Measurements from ENCODE around the gene FOXP2.
"Not testable (repeated sequence)": the region's sequence is repeated elsewhere in the genome, so short reads cannot be mapped to it uniquely, and the experiment has no call there.

Gene FOXP2

DNA sequence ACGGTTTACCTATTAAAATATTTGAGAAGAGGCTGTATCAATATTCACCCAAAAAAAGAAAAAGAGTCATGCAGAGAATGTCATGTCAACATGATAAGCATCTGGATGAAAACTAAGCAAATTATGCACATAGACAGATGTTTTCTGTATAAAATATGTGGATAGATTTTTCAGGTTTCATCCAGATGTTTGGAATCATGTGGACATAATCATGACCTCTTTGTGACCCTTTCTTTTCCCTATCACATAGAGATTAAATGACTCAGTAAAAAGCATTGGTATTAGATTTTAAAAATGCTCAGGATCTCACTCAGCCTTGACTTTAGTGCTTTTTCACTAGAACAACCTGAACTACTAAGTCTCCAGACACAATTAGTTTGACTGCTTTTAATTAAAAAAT is 90.0 kb downstream of the FOXP2 start:
- no peak for DNase-seq

DNA sequence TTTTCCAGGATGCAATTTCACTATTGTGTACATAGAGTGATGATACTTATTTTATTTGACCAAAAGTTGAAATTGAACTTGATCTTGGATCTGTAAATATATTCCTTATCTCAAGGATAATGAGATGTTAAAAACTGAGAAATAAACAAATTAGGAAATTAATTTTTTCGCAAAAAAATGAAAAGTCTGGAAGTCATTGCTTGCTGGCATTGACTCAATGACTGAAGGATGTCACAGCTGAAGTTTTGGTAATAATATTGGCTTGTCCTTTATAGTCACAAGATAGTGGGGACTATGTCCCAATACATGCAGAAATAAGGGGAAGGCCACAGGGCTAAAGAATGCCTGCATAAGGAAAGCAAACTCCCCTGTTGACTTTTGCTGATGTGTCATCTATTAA is 92.8 kb downstream of the FOXP2 start:
- DNase-seq, result no peak

DNA sequence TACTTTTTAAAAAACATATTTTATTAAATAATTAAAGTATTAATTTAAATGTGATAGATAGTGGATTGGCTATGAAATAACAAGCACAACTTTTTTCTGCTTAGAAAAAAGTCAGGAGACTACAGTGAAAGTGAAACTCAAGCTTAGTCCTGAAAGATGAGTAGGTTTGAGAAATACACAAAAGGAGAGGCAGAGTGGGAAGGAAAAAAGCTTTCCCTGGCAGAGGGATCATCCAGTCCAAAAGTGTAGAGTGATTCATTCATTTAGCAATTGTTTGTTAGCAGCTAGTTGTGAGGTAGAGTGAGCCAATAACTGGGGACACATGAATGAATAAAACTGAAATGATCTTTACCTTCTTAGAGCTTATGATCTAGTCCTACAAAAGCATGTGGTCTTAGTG is 93.5 kb downstream of the FOXP2 start:
- no peak for DNase-seq

DNA sequence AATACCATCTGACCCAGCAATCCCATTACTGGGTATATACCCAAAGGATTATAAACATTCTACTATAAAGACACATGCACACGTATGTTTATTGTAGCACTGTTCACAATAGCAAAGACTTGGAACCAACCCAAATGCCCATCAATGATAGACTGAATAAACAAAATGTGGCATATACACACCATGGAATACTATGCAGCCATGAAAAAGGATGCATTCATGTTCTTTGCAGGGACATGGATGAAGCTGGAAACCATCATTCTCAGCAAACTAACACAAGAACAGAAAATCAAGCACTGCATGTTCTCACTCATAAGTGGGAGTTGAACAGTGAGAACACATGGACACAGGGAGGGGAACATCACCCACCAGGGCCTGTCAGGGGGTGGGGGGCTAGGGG is 96.2 kb downstream of the FOXP2 start:
- DNase-seq, result not testable (repeated sequence)

GRCh38 chr7:114519240-114519639 is 104.6 kb downstream of the FOXP2 start:
- DNase-seq, result no peak

- DNase-seq, result no peak
These were observed 107.5 kb downstream of the FOXP2 start for GRCh38 chr7:114522081-114522480.

DNA sequence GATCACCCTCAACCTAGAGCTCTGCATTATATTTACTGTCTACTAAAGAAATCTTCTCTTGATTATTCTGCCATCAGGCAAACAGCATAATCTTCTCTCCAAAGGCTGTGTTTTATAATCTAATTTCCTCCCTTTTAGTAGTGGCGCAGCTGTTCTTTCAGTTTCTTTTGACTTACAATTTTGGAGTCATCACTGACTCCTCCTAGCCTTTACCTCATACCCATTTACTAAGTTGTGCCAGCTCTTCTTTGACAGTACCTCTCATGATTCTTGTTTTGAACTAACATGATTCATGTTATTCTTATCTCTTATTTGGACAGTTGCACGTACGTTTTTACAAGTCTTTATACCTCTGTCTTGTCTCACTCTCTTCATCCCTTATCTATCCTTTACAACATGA is 113.0 kb downstream of the FOXP2 start:
- no peak for DNase-seq

DNA sequence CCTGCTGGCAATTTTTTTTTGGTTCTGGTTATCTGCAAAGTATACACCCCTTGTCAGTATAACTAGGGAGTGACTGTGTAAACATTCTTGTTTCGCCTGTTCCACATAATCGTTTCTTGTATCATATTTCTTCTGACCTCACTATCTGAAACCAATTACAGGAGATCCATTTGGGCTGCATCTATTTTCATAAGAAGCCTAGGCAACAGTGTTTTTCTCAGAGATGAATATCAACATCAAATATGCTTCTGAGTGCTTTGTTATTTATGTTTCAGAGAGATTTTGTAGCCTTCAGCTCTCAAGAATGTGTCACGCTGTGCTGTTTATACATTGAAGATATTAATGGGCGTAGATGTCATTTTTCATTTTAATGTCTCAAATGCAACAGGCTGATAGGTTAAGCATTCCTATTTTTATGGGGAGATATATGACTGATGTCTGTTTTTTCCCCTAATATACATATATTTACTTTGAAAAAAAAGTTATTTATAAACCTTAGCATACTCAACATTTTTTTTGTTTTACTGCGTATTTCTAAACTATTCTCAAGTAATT is 115.5 kb downstream of the FOXP2 start:
- DNase-seq, result no peak

DNA sequence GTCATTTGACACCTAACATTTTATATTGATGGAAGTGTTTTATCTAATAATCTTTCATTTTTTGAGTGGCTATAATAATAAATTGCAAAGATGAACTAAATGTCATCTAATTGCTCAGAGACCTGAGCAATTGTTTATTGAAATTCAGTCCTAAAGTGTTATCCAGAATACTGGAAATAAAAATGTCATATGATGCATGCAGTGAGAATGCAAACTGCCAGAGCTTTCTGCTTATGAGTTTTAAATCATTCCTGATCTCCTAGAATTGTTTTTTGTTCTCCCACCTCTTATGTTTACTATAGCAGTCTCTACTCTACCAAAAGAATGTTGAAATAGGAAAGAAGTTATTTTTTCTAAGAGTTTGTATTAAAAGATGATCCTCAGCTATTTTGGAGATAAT is 116.7 kb downstream of the FOXP2 start:
- DNase-seq, result no peak

DNA sequence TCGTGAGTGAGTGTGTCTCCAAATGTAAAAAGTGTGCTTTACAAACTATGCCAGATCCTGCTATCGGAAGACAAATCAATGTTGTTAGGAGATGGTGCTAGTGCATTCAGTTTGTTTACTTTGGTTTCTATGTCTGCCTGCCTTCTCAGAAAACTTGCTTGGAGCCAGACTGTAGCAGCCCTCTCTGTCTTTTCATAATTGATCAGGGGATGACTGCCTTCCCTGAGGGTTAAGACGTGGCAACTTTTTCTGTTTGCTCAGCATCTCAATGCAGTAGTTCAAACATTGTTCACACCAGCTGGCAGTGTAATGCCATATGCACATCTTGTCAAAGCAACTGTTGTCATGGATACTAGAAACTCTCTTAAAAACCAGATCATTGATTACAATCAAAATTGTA is 118.5 kb downstream of the FOXP2 start:
- no peak for DNase-seq

DNA sequence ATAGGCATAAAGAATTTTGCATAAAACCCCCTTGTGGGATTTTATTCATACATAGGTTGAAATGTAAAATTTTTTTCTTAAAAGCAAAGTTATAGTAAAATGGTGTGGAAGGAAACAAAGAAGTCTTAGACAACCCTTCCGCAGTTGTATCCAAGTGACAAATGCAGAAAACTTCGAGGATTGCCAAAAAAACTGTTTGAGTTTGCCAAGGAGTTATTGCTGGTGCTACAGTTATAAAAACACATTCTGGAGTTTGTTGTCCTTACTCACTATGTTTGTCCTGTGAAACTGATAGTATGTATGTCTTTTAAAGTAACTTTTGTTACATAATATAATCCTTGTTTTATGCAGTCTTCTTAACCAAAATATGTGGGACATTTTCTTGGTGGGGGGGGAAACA is 120.3 kb downstream of the FOXP2 start:
- DNase-seq, result no peak

DNA sequence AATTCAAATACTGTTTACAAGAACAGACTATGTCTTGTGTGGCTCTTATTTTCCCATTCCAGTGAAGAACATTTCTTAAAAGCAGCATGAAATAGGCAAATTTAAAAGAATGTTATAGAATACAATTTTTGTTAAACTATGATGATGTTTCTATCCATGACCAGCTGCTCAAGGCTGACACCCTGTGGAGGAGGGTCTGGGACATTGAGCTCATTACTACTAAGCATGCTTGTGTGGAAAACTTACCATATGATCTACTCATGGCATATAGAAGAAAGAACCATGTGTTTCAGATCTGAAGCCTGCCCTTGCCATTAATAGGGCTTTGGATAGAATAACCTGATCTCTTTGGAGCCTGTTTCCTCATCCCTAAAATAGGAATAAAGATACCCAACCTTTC is 125.0 kb downstream of the FOXP2 start:
- DNase-seq, result no peak

DNA sequence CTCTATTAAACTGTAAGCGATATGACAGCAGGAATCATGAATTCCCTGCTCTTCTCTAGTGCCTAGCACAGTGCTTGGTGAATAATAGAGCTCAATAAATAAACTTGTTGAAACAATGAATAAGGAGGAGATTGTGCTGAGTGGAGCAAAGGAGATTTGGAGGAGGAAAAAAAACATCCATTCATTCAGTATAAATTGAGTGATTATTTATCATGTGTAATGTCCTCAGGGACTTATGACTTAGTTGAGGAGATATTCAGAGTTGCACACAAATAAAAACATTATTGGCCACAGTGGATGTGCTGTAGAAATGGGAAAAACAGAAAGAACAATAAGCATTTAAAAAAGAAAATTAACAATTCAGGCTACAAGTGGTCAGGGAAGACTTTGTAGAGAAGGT is 125.7 kb downstream of the FOXP2 start:
- no peak for DNase-seq

- DNase-seq, result not testable (repeated sequence)
These were observed 132.7 kb downstream of the FOXP2 start for GRCh38 chr7:114547346-114547745.

- DNase-seq, result no peak
These were observed 133.7 kb downstream of the FOXP2 start for GRCh38 chr7:114548081-114548980.

- DNase-seq, result no peak
These were observed 140.3 kb downstream of the FOXP2 start for GRCh38 chr7:114554781-114555537.

- DNase-seq, result no peak
These were observed 152.8 kb downstream of the FOXP2 start for GRCh38 chr7:114567416-114567815.

DNA sequence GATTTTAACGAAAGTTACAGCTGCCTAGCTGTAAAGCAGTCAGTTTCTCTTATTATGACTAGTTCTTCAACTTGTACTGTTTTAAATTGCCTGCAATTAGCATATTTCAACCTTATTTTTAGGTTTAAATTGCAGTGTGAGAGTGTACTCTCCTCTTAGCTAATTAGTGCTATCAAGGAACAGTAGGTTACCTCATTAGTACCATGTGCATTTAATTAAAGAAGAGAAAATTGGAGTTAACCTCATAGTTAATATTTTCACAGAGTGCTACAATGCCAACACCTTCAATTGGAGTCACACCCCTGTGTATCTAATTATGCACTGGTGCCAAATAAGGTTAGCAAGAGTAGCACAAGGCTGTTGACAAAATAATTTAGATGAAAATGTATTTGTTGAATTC is 154.6 kb downstream of the FOXP2 start:
- DNase-seq, result no peak

GRCh38 chr7:114574384-114574783 is 159.8 kb downstream of the FOXP2 start:
- DNase-seq, result no peak

DNA sequence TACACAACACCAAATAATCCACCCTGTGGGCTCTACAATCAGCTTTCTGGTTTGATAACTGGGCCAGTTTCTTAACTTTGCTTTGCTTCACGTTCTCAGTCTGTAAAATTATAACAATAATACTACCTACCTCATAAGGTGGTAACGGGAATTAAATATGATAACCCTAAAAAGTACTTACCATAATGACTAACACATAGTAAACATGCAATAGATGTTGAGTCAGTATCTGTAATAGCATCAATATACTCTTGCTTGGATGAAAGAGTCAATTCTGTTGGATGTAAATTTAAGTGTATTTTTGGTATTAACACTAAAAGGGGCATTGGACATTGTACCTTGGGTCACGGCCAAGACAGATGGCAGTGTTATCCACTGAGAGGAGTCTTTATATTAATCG is 160.5 kb downstream of the FOXP2 start:
- DNase-seq, result no peak

DNA sequence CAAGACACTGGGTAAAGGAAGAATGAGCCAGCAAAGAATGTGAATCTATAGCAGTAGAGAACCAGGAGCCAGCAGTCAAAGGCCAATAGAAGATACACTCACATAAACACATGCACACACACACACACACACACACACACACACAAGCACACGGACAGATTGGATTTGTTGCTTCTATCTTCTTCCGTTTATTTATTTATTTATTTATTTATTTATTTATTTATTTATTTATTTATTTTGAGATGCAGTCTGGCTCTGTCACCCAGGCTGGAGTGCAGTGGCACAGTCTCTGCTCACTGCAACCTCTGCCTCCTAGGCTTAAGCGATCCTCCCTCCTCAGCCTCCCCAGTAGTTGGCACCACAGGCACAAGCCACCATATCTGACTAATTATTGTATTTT is 166.3 kb downstream of the FOXP2 start:
- not testable (repeated sequence) for DNase-seq

- no peak for DNase-seq
These were observed 173.9 kb downstream of the FOXP2 start for GRCh38 chr7:114588506-114588905.

GRCh38 chr7:114589436-114589835 is 174.8 kb downstream of the FOXP2 start:
- DNase-seq, result no peak

DNA sequence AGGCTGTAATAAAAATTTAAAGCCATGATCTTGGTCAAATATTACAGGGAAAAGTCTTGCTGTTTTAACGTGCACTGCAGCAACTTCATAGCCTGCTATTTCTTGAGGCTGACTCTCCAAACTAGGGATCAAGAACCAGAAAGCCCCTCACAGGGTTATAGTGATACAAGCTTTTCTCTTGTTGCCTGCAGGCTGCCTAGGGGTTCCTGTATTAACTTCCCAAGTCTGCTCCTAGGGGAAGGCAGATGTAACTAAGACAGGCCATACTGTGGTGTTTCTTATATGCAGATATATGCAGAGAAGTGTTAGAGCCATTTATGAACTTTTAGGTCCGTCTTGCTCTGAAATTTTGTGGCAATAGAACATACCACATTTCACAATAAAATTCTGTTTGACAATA is 175.7 kb downstream of the FOXP2 start:
- no peak for DNase-seq

Measured in stimulated activated naive CD4-positive, alpha-beta T cell (primary cell).